Activated T-cell treated with anti-CD3 and anti-CD28 coated beads, Interleukin-2, amount 50 U/mL, for 4 hours (primary cell): ENCODE results near the gene GRIA1. TPM values are rescaled to one million over a fixed set of nuclear protein-coding genes. Genes with fewer than 3 reads are reported as not detected.

Experiments
- ATAC-seq, 2 donors: fragments of 200-7000 bp; cut with Tn5 transposase; one replicate each; pipeline ENCODE4 v1.10.0; 2021
- DNase-seq: peaks from one replicate; pipeline ENCODE4 v3.0.0-alpha.2; 2020
- H3K27me3 Mint-ChIP-seq: one replicate; pipeline ENCODE4 v1.8.0; 2021; ENCODE audit warnings: low read depth, mixed read lengths
- H3K36me3 Mint-ChIP-seq: one replicate; pipeline ENCODE4 v1.8.0; 2022; ENCODE audit warnings: mixed read lengths; ENCODE audit not compliant: insufficient read depth
- H3K4me1 Mint-ChIP-seq: one replicate; pipeline ENCODE4 v1.8.0; 2021; ENCODE audit warnings: low read depth, mixed read lengths
- H3K4me3 Mint-ChIP-seq: one replicate; pipeline ENCODE4 v1.8.0; 2021; ENCODE audit warnings: mild to moderate bottlenecking, moderate library complexity, mixed read lengths
- H3K9me3 Mint-ChIP-seq: one replicate; pipeline ENCODE4 v1.8.0; 2021; ENCODE audit warnings: mixed read lengths
- total RNA-seq, 3 donors: library from RNA; stranded (reverse); gene quantifications; one replicate each; pipeline ENCODE4 v1.2.1, GENCODE V29; 2021

Gene GRIA1
- total RNA-seq, 3 donors from 2014 or later: not detected

GRCh38 chr5:153516504-153517240 is 26.2 kb downstream of the GRIA1 start:
- ATAC-seq (no peak), DNase-seq (no peak)
- Mint-ChIP-seq H3K9me3 (no peaks in the 10 kb centered on the region), H3K27me3 (peaks cover 3% of the 10 kb centered on the region), H3K4me1 (peaks cover 2% of the 10 kb centered on the region), H3K4me3 (no peak overlapping the region), H3K36me3 (no peaks in the 10 kb centered on the region)

- ATAC-seq: no peak
These were observed 26.8 kb downstream of the GRIA1 start for GRCh38 chr5:153517241-153517611.

GRCh38 chr5:153520137-153520536 is 29.7 kb downstream of the GRIA1 start:
- Mint-ChIP-seq H3K4me3 (no peak overlapping the region), H3K36me3 (no peaks in the 10 kb centered on the region), H3K4me1 (peaks cover 2% of the 10 kb centered on the region), H3K9me3 (no peaks in the 10 kb centered on the region), H3K27me3 (peaks cover 3% of the 10 kb centered on the region)
- DNase-seq (no peak), ATAC-seq (no peak)

More at GRCh38 chr5:153517241-153517611, 26.8 kb downstream of the GRIA1 start:
- no peak for DNase-seq
- Mint-ChIP-seq H3K4me3 (no peak overlapping the region), H3K4me1 (peaks cover 2% of the 10 kb centered on the region), H3K36me3 (no peaks in the 10 kb centered on the region), H3K9me3 (no peaks in the 10 kb centered on the region), H3K27me3 (peaks cover 3% of the 10 kb centered on the region)

GRCh38 chr5:153520952-153521351 is 30.5 kb downstream of the GRIA1 start:
- H3K36me3 Mint-ChIP-seq: no peaks in the 10 kb centered on the region
- DNase-seq (no peak), ATAC-seq (no peak)
- no peak overlapping the region for H3K4me3 Mint-ChIP-seq
- peaks cover 2% of the 10 kb centered on the region for H3K4me1 Mint-ChIP-seq
- H3K9me3 Mint-ChIP-seq: no peaks in the 10 kb centered on the region
- peaks cover 3% of the 10 kb centered on the region for H3K27me3 Mint-ChIP-seq

- no peak overlapping the region for H3K4me3 Mint-ChIP-seq
- no peak for DNase-seq
- H3K27me3 Mint-ChIP-seq: no peaks in the 10 kb centered on the region
- H3K4me1 Mint-ChIP-seq: no peaks in the 10 kb centered on the region
- H3K36me3 Mint-ChIP-seq: no peaks in the 10 kb centered on the region
- no peak for ATAC-seq
- H3K9me3 Mint-ChIP-seq: no peaks in the 10 kb centered on the region
These were observed 32.7 kb downstream of the GRIA1 start for GRCh38 chr5:153523211-153523610.

GRCh38 chr5:153523831-153524230 is 33.4 kb downstream of the GRIA1 start:
- Mint-ChIP-seq H3K27me3 (no peaks in the 10 kb centered on the region), H3K9me3 (no peaks in the 10 kb centered on the region), H3K36me3 (no peaks in the 10 kb centered on the region), H3K4me1 (no peaks in the 10 kb centered on the region), H3K4me3 (no peak overlapping the region)
- DNase-seq (no peak), ATAC-seq (no peak)

- H3K9me3 Mint-ChIP-seq: no peaks in the 10 kb centered on the region
- H3K4me1 Mint-ChIP-seq: no peaks in the 10 kb centered on the region
- H3K36me3 Mint-ChIP-seq: no peaks in the 10 kb centered on the region
- no peak overlapping the region for H3K4me3 Mint-ChIP-seq
- H3K27me3 Mint-ChIP-seq: no peaks in the 10 kb centered on the region
- ATAC-seq (no peak), DNase-seq (no peak)
These were observed 35.1 kb downstream of the GRIA1 start for GRCh38 chr5:153525536-153525935.

GRCh38 chr5:153530357-153531143 is 40.1 kb downstream of the GRIA1 start:
- ATAC-seq (no peak), DNase-seq (no peak)
- no peaks in the 10 kb centered on the region for H3K27me3 Mint-ChIP-seq
- no peaks in the 10 kb centered on the region for H3K9me3 Mint-ChIP-seq
- H3K36me3 Mint-ChIP-seq: no peaks in the 10 kb centered on the region
- H3K4me3 Mint-ChIP-seq: no peak overlapping the region
- H3K4me1 Mint-ChIP-seq: no peaks in the 10 kb centered on the region

GRCh38 chr5:153533546-153533945 is 43.1 kb downstream of the GRIA1 start:
- no peak for ATAC-seq
- no peak for DNase-seq
- no peaks in the 10 kb centered on the region for H3K4me1 Mint-ChIP-seq
- no peaks in the 10 kb centered on the region for H3K9me3 Mint-ChIP-seq
- no peaks in the 10 kb centered on the region for H3K36me3 Mint-ChIP-seq
- no peak overlapping the region for H3K4me3 Mint-ChIP-seq
- no peaks in the 10 kb centered on the region for H3K27me3 Mint-ChIP-seq

GRCh38 chr5:153534102-153534501 is 43.6 kb downstream of the GRIA1 start:
- H3K27me3 Mint-ChIP-seq: no peaks in the 10 kb centered on the region
- DNase-seq (no peak), ATAC-seq (no peak)
- no peaks in the 10 kb centered on the region for H3K9me3 Mint-ChIP-seq
- no peaks in the 10 kb centered on the region for H3K36me3 Mint-ChIP-seq
- H3K4me1 Mint-ChIP-seq: no peaks in the 10 kb centered on the region
- H3K4me3 Mint-ChIP-seq: no peak overlapping the region

- Mint-ChIP-seq H3K9me3 (no peaks in the 10 kb centered on the region), H3K4me3 (no peak overlapping the region), H3K27me3 (peaks cover 2% of the 10 kb centered on the region), H3K4me1 (no peaks in the 10 kb centered on the region), H3K36me3 (no peaks in the 10 kb centered on the region)
- ATAC-seq (no peak), DNase-seq (no peak)
These were observed 46.7 kb downstream of the GRIA1 start for GRCh38 chr5:153537207-153537606.

GRCh38 chr5:153539983-153540382 is 49.5 kb downstream of the GRIA1 start:
- no peak for DNase-seq
- no peak for ATAC-seq
- H3K27me3 Mint-ChIP-seq: peaks cover 2% of the 10 kb centered on the region
- H3K4me3 Mint-ChIP-seq: no peak overlapping the region
- no peaks in the 10 kb centered on the region for H3K9me3 Mint-ChIP-seq
- no peaks in the 10 kb centered on the region for H3K36me3 Mint-ChIP-seq
- no peaks in the 10 kb centered on the region for H3K4me1 Mint-ChIP-seq

- DNase-seq: no peak
- no peaks in the 10 kb centered on the region for H3K36me3 Mint-ChIP-seq
- H3K9me3 Mint-ChIP-seq: no peaks in the 10 kb centered on the region
- H3K4me1 Mint-ChIP-seq: no peaks in the 10 kb centered on the region
- no peak overlapping the region for H3K4me3 Mint-ChIP-seq
- peaks cover 2% of the 10 kb centered on the region for H3K27me3 Mint-ChIP-seq
- no peak for ATAC-seq
These were observed 52.1 kb downstream of the GRIA1 start for GRCh38 chr5:153542536-153542935.

- Mint-ChIP-seq H3K4me3 (no peak overlapping the region), H3K27me3 (peaks cover 2% of the 10 kb centered on the region), H3K9me3 (no peaks in the 10 kb centered on the region), H3K36me3 (no peaks in the 10 kb centered on the region), H3K4me1 (no peaks in the 10 kb centered on the region)
- no peak for DNase-seq
- no peak for ATAC-seq
These were observed 52.8 kb downstream of the GRIA1 start for GRCh38 chr5:153543288-153543687.

GRCh38 chr5:153543959-153544470 is 53.5 kb downstream of the GRIA1 start:
- no peaks in the 10 kb centered on the region for H3K9me3 Mint-ChIP-seq

More at GRCh38 chr5:153543959-153544470, 53.5 kb downstream of the GRIA1 start:
- H3K27me3 Mint-ChIP-seq: peaks cover 2% of the 10 kb centered on the region
- ATAC-seq (no peak), DNase-seq (no peak)
- no peaks in the 10 kb centered on the region for H3K4me1 Mint-ChIP-seq
- no peaks in the 10 kb centered on the region for H3K36me3 Mint-ChIP-seq
- no peak overlapping the region for H3K4me3 Mint-ChIP-seq
